T-helper 1 cell treated with Interleukin-12 subunit alpha and Interleukin-12 subunit beta and Interleukin-4 antibody, amounts not matched to agents 30 ng/mL and 1 ng/mL, for 36 hours (primary cell): ENCODE results near the gene GAL3ST1. TPM values are rescaled to one million over a fixed set of nuclear protein-coding genes. Genes with fewer than 3 reads are reported as not detected.

Experiments used
- intact Hi-C: fragments of 100-400 bp; cut with micrococcal nuclease; formaldehyde crosslinking; loops from one replicate; pipeline ENCODE4 v1.15.1; 2024
- total RNA-seq: library from RNA; stranded (reverse); gene quantifications from 2 replicates; pipeline ENCODE4 v1.2.3, GENCODE V29; 2022

GAL3ST1 gene
- total RNA-seq, 1 donor from 2014 or later: not detected

DNA sequence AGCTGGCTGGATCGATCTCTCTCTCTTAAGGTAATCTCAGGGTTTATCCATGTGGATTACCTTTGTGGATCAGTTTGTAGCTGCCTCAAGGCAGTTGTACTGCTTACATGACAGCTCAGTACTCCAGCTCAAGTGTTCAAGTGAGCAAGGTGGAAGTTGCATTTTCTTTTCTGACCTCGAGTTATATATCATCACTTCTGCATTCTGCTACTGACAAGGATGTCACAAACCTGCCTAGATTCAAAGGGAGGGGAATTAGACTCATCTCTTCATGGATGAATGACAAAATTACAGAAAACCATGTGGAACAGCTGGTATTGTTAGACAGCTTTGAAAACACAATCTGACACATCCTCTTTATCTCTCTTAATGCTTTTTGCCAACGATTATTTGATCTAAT, 26.5 kb upstream of the GAL3ST1 start:
- intact Hi-C loops: no loop called here

DNA sequence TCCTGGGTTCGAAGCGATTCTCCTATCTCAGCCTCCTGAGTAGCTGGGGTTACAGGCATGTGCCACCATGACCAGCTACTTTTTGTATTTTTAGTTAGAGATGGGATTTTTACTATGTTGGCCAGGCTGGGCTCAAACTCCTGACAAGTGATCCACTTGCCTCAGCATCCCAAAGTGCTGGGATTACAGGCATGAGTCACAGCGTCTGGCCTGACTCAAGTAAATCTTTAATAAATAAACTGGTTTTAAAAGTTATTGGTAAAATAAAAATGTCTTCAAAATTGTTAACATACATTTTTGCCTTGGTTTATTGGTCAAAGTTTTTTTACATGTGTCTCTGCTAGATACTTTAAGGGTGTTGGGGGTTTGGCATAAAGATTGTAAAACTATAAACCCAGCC, 24.5 kb upstream of the GAL3ST1 start:
- intact Hi-C loops: no loop called here

DNA sequence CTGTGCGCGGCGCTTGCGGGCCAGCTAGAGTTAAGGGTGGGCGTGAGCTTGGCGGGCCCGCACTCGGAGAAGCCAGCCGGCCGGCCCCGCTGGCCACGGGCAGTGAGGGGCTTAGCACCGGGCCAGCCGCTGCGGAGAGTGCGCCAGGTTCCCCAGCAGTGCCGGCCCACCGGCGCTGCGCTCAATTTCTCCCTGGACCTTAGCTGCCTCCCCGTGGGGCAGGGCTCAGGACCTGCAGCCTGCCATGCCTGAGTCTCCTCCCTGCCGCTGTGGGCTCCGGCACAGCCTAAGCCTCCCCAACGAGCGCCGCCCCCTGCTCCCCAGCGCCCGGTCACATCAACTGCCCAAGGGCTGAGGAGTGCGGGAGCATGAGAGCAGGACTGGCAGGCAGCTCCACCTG, 22.4 kb upstream of the GAL3ST1 start:
- intact Hi-C loops: no loop called here

DNA sequence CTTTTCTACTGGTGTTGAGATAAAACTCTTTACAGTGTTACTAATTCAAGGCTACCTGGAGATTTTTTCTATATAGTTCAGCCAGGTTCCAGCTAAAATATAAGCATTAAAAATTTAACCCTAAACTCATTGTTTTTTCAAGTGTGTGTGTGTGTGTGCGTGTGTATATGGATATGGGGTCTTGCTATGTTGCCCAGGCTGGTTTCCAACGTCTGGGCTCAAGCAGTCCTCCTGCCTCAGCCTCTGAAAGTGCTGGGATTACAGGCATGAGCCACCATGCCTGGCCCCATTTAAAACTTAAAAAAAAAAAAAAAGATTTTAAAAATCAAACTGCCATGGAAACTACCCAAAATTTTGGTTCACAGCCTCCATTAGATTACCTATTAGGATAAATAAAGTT, 21.7 kb upstream of the GAL3ST1 start:
- intact Hi-C loops: no loop called here

DNA sequence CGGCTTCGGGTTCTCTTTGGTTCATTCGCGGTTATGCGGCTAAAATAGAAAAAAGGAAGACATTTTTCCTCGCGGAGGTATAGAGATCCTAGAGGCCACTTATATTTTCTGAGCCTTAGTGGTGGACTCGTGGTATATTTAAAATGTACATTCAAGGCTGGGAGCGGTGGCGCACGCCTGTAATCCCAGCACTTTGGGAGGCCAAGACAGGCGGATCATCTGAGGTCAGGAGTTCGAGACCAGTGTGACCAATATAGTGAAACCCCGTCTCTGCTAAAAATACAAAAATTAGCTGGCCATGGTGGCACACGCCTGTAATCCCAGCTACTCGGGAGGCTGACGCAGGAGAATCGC, 17.9 kb upstream of the GAL3ST1 start:
- intact Hi-C loops: loop anchor here (1.0 kb wide), 6 partner anchors 17 to 825 kb away; partner anchors contain the start of genes DUSP18, SF3A1, SLC35E4 and UQCR10

DNA sequence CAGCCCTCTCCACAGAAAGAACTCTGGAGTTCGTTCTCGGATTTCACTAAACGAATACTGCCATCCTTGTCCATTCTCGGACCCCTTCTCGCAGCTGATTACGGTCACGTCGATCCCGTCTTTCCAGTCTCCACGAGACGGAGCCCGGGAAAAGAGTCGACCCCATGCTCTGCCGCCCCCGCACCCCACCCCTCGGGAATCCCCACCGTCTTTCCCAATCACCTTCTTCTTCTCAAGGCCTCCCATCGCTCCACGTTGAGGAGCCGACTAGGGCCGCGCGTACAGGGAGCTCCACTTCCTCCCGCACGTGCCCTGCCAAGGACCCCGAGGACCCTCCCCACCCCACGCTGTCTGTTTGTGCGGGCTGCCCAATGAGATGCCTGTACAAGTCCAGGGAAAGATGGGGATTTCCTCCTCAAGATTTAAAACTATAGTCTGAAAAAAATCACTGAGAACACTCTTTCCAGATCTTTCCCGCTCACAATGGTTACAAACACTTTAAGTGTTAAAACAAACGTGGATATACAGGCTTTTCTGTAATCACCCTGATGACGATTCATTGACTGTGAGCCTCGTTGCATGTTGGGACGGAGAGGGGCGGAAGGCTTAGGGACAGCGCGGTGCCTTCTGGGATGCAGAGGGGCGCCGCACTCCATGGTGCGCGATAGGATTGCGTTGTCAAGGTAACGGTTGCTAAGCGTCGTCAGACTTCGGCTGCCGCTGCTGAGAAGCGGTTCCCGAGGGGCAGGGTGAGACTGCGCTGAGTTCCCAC, 17.3 kb upstream of the GAL3ST1 start, which contains the start of gene PES1:
Gene PES1 (minus strand): TSS at position 323 of the 772 bp plus-strand sequence. CDS start 77 bp downstream, at position 246.
- intact Hi-C loops: loop anchor here (1.0 kb wide), 8 partner anchors 14 to 824 kb away; partner anchors contain the start of genes DUSP18, SF3A1, SLC35E4 and UQCR10

DNA sequence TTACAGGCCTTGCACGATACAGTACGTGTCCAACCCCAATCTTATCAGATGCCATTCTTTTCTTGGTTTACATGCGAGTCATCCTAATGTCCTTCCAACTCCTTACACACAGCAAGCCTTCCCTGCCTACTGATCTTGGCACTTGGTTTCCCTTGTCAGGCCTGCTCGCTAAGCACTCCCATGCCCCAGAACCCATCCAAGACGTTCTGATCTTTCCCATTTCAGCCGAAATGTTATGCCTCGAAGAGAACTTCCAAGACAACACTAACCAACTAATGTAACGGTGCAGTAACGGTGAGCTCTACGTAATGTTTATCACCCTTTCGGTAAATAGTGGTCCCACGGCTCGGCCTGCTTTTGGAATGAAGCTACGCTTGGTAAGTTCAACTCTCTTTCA, 16.7 kb upstream of the GAL3ST1 start:
- intact Hi-C loops: loop anchor here (1.0 kb wide), 2 partner anchors 14 to 493 kb away; no protein-coding TSS in a partner anchor

DNA sequence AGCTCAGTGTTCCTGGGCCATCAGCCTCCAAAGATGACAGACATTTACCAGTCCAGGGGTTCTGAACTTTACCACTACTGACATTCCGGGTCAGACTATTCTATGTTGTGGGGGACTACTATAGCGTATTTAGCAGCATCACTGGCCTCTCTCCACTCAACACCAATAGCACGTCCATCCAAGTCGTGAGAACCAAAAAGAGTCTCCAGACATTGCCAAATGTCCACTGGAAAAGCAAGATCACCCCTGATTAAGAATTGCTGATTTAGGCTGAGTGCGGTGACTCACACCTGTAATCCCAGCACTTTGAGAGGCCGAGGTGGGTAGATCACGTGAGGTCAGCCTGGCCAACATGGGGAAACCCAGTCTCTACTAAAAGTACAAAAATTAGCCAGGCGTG, 11.9 kb upstream of the GAL3ST1 start:
- intact Hi-C loops: no loop called here

DNA sequence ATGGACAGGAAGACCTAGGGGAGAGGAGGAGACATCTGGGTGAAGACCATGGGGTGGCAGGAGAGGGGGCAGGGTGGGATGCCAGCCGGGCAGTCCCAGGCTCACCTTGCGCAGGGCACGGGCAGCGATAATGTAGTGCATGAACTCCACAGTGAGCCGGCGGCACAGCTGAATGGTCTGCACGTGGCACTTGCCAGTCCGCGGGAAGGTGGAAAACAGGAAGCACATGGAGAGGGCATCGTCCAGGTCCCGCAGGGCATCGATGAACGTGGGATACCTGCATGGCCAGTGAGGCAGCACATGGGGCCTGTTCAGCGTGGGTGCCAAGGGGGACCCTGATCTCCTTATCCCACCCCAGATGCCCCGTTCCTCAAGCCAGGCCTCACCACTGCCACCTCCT, 10.0 kb upstream of the GAL3ST1 start:
- intact Hi-C loops: no loop called here

DNA sequence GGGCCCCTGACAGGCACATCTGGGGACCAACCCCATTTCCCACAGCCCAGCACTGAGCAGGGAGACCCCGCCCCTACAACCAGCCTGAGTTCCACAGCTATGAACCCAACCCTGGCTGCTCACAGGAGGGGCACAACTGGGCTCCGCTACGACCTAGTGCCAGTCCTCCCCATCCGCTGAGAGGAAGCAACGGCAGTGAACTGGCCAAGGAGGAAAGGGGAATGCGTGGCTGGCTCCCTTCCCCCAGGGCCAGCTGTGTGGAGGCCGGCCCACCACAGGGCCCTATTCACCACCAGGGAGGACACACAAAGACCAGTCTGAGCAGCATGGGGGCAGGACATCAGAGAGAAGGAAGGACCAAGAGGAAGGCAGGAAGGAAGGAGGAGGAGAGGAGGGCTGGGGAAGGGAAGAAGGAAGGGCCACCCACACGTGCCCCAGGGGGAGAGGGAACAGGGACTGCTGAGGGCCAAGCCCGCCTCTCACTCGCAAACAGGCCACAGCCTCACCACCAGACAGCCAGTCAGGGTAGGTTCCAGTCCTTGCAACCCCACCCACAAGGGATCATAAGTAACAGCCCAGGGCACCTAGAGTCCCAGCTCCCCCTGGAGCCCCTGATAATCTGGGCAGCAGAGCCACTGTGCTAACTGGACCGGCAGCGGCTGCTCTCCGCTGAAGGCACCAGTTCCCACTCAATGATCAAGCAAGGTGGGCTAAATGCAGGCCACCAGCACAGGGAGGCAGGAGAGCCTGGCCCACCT, 8.5 kb upstream of the GAL3ST1 start:
- intact Hi-C loops: no loop called here

DNA sequence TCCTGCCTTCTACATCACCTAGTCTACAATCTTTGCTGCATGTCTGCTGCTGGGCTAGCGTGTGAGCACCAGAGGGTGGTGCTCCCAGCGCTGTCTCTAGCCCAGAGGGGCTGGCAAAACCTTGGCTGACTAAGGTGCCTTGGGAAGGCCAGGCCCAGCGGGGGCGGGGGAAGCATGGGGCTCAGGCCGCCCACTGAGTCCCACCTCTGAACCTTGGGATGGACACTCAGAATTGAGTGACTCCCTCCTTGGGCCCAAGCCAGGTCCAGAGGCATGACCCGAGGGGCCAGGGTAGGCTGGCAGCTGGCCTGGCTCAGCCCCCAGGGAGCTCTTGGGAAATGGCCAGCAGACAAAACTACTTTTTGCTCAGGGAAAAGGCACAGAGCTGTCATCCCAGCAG, 7.6 kb upstream of the GAL3ST1 start:
- intact Hi-C loops: no loop called here

DNA sequence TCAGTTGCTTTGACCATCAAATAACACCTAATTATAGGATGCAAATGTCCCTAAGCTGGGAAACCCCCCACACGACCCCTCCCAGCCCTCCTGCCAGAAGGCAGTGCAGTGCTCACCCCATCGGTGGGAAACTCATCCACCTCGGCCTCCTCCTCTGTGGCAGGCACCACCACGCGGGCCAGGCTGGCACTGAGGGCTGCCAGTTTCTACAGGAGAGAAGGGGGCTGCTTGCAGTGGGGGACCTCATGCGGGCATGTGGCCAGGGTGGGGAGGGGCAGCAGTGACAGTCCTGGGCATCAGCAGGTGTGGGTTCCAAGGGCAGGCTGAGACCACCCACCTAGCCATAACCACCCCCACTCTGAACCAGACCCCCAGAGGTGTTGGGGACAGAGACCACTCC, 6.4 kb upstream of the GAL3ST1 start:
- intact Hi-C loops: no loop called here

DNA sequence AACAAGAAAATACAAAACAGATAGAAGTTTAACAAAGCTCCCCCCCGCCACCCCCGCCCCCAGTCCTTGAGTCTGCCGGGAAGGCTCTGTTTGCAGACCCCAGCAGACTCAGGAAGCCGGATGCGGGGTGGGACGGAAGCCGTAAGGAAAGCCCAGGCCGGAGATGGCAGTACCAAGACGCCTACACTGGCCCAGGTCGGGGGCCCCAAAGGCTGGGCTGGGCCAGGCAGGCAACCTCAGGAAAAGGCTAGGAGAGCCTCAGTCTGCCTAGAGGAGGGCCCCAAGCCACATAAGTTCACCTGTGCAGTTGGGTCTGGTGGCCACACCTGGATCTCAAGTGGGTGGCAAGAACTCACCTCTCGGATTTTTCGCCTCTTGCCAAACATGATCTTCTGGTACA, 4.0 kb upstream of the GAL3ST1 start:
- intact Hi-C loops: no loop called here

DNA sequence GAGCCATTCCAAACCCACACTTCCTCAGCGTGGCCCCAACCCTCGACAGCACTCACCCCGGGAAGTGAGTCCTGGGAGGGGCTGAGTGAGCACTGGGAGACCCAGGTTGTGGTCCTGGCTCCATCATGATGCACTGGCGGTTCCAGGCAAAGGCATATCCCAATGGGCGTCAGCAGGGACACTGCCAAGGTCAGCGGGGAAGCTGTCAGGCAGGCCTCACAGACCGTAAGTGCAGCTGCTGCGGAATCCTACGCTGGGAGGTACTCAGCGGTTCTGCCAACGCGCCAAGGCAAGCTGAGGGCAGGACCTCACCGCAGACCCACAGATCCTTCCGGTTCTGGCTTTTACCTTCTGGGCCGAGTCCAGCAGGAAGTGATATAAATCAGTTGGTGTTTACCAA, 1.4 kb upstream of the GAL3ST1 start:
- intact Hi-C loops: no loop called here

DNA sequence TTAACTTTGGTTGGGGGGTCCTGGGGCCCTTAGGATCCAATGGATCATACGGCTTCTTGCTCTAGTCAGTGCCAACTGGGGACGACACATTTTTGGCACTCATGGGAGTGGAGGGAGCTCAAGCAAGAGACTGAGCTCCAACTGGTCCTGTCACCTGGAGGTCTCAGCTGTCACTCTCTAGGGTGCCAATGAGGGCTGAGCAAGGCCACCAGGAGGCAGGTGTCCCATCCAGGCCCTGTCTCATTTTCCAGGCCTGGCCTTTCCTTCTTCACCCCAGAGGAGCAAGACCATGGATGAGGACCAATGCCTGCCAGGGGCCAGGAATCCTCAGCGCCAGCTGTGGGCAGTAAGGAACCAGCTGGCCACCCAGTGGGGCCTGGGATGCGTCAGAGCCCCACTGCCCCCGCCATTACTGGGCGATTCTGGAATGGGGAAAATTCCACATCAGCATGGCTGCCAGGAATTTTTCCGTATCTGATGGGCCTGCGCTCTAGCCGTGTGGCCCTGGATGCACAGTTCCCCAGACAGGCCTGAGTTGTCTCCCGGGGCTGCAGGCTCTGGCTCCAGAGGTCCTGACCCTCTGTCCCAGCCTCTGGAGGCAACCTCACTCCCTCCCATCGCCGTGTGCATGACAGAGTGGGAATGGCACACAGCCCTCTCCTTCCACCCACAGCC, 669 bp upstream of the GAL3ST1 start:
- intact Hi-C loops: no loop called here

DNA sequence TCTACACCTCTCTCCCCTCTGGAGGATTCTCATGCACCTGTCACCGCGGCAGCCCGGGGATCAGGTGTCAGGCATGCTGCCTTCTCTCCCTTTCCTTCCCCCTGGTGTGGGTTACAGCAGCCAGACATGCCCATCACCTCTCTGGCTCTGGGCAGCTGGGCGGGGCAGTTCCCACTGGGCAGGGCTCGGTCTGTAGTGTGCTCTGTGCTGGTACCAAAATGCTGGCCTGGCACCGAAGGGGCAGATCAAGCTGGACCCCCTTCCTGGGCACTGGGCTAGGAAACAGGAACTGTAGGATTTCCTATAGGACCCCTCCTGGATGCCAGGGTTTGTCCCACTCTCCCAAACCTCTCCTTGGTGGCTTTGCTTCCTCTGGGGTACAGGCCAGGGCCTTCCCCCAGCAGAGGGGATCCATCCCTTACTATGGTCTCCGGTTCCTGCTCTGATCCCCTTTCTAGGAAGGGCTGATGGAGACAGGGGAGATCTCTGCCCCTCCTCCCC, 821 bp downstream of the GAL3ST1 start:
- intact Hi-C loops: no loop called here

DNA sequence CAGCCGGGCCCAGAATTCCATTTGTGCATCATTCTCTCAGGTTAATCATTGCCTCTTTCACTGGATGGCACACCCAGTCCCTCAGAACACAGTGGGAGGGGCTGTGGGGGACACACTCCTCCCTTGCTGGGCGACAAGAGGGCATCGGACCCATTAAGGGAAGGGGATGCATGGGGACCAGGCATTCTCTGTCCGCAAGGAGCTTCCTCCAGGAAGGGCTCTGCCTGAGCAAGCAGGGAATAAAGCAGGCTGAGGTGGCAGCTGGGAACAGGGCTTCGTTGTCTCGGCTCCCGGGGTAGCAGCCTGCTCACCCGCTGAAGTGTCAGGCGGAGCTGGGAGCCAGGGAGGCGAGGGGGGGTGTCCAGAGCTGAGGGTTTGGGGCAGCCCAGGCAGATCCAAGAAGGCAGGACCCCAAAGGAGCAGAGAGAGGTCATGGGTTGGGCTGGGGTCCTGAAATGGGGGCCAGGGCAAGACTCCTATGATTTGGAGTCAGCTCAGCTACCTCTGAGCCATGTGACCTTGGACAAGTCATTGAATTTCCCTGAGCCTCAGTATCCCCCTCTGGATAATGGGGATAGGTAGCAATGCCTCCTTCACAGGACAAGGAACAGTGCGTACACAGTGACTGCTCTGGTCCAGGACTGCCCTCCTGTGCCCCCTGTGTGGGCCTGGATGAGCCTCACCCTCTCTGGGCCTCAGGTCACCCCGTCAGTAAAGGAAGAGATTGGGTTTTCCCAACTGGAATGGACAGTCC, 1.4 kb downstream of the GAL3ST1 start:
- intact Hi-C loops: no loop called here

DNA sequence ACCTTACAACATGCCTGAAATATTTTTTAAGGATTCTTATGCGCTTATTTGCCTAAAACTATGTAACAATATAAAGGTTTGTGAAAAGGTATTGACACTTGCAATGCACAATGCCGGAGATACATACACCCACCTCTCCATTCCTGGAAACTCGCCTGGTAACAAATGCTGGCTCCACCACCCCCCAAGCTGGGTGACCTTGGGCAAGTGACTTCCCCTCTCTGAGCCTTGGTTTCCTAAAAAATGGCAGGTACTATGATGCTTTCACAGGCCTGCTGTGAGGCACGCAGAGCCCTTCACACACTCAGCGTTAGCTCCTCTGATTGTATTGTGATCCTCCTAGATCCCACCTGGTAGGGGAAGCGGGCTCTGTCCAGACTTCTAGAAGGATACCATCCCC, 2.3 kb downstream of the GAL3ST1 start:
- intact Hi-C loops: no loop called here

DNA sequence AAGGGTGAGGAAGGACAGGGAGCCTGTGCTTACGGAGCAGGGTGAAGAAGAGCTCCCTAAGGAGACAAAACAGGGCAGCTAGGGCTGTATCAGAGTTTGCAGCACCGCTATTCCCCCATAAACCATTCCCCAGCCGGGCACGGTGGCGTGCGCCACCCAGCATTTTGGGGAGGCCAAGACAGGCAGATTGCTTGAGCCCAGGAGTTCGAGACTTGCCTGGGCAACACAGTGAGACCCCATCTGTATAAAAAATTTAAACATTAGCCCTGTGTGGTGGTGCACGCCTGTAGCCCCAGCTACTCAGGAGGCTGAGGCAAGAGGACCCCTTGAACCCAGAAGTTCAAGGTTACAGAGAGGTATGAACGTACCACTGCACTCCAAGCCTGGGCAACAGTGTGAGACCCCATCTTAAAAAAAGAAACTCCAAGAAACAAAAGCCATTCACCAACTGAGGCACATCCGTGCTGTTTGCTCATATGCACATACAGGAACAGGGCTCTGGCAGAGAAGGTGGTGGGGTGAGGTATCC, 4.7 kb downstream of the GAL3ST1 start:
- intact Hi-C loops: no loop called here

DNA sequence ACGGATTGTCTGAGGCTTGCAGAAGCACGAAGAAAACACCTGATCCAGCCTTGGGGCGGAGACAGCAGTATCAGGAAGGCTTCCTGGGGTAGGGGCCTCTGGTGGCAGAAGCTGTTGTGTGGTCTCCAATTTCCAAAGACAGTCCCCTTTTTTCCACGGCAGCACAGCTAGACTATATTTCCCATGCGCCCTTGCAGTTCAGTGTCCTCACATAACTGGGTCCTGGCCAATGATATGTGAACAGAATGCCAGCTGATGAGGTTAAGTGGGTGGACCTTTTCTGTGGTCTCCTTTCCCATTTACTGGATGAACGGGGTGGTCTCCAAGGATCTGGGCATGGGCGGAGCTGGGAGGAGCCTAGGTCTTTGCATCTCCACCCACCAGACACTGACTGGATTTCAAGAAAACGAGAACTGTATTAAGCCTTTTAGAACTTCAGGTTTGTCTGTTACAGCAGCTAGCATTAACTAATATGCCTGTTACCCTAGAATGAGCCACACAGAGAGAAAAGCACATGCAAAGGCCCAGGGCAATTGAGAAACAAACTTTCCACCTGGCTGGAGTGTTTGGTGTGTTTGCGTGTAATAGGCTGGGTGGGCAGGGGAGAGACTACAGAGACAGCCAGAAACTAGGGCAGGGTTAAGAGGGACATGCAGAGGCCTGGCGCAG, 6.2 kb downstream of the GAL3ST1 start:
- intact Hi-C loops: no loop called here
